Measurements from ENCODE around the gene MYO1D.
"Not testable (repeated sequence)": the region's sequence is repeated elsewhere in the genome, so short reads cannot be mapped to it uniquely, and the experiment has no call there.

MYO1D gene

GRCh38 chr17:32876417-32877163 is at the start of gene MYO1D:
MYO1D (minus strand) TSS chr17:32877124; CDS start chr17:32876872, 252 bp downstream.
- peak; percentile 39 for DNase-seq (ENCODE audit: low spot score)

- no peak for DNase-seq (ENCODE audit: low spot score)
Measured at GRCh38 chr17:32926183-32926582, 49.3 kb upstream of the MYO1D start.

GRCh38 chr17:32923905-32924304 is 47.0 kb upstream of the MYO1D start:
- DNase-seq (ENCODE audit: low spot score) = not testable (repeated sequence)

- DNase-seq (ENCODE audit: low spot score) = no peak
Measured at GRCh38 chr17:32921017-32921416, 44.1 kb upstream of the MYO1D start.

- DNase-seq (ENCODE audit: low spot score) = no peak
Measured at GRCh38 chr17:32920293-32920692, 43.4 kb upstream of the MYO1D start.

- DNase-seq (ENCODE audit: low spot score) = not testable (repeated sequence)
Measured at GRCh38 chr17:32919876-32920275, 43.0 kb upstream of the MYO1D start.

- DNase-seq (ENCODE audit: low spot score) = no peak
Measured at GRCh38 chr17:32917842-32918241, 40.9 kb upstream of the MYO1D start.

- DNase-seq (ENCODE audit: low spot score) = no peak
Measured at GRCh38 chr17:32917081-32917480, 40.2 kb upstream of the MYO1D start.

- no peak for DNase-seq (ENCODE audit: low spot score)
Measured at GRCh38 chr17:32916134-32916533, 39.2 kb upstream of the MYO1D start.

- no peak for DNase-seq (ENCODE audit: low spot score)
Measured at GRCh38 chr17:32915245-32915644, 38.3 kb upstream of the MYO1D start.

- DNase-seq (ENCODE audit: low spot score) = no peak
Measured at GRCh38 chr17:32914181-32914580, 37.3 kb upstream of the MYO1D start.

- no peak for DNase-seq (ENCODE audit: low spot score)
Measured at GRCh38 chr17:32913593-32913992, 36.7 kb upstream of the MYO1D start.

- peak; percentile 89 for DNase-seq (ENCODE audit: low spot score)
Measured at GRCh38 chr17:32912218-32912897, 35.4 kb upstream of the MYO1D start.

GRCh38 chr17:32910769-32911168 is 33.8 kb upstream of the MYO1D start:
- no peak for DNase-seq (ENCODE audit: low spot score)

GRCh38 chr17:32909787-32910369 is 33.0 kb upstream of the MYO1D start:
- DNase-seq (ENCODE audit: low spot score) = peak; percentile 88

GRCh38 chr17:32907583-32907982 is 30.7 kb upstream of the MYO1D start:
- DNase-seq (ENCODE audit: low spot score) = no peak

GRCh38 chr17:32904891-32905290 is 28.0 kb upstream of the MYO1D start:
- no peak for DNase-seq (ENCODE audit: low spot score)

GRCh38 chr17:32903774-32904673 is 27.1 kb upstream of the MYO1D start:
- DNase-seq (ENCODE audit: low spot score) = no peak

- no peak for DNase-seq (ENCODE audit: low spot score)
Measured at GRCh38 chr17:32901743-32902142, 24.8 kb upstream of the MYO1D start.

GRCh38 chr17:32899236-32900013 is 22.5 kb upstream of the MYO1D start:
- DNase-seq (ENCODE audit: low spot score) = no peak

GRCh38 chr17:32896647-32897258 is 19.8 kb upstream of the MYO1D start:
- no peak for DNase-seq (ENCODE audit: low spot score)
